Neuronal stem cell (in vitro differentiated cells): ENCODE results near the gene GRM4.

Experiments
- DNase-seq: peaks from one replicate; pipeline ENCODE4 v3.0.0-alpha.2; 2013; ENCODE audit warnings: low spot score
- H2AFZ ChIP-seq: one replicate; pipeline ENCODE4 v1.6.1; 2013; ENCODE audit warnings: mild to moderate bottlenecking, low read length, inconsistent platforms
- H2AK5ac ChIP-seq: 2 replicates; pipeline ENCODE4 v1.6.1; 2013; ENCODE audit warnings: low read depth, mild to moderate bottlenecking, inconsistent platforms, low read length, moderate library complexity, mixed read lengths
- H2BK120ac ChIP-seq: 2 replicates; pipeline ENCODE4 v1.6.1; 2013; ENCODE audit warnings: low read depth, mild to moderate bottlenecking, inconsistent platforms, low read length, moderate library complexity, mixed read lengths
- H2BK12ac ChIP-seq: one replicate; pipeline ENCODE4 v1.6.1; 2013; ENCODE audit warnings: low read length, inconsistent platforms
- H2BK15ac ChIP-seq: 2 replicates; pipeline ENCODE4 v1.6.1; 2013; ENCODE audit warnings: mild to moderate bottlenecking, low read length, inconsistent platforms, mixed read lengths
- H2BK5ac ChIP-seq: one replicate; pipeline ENCODE4 v1.6.1; 2013; ENCODE audit warnings: inconsistent platforms, mild to moderate bottlenecking, low read length, moderate library complexity
- H3K14ac ChIP-seq: one replicate; pipeline ENCODE4 v1.6.1; 2013; ENCODE audit warnings: low read length, inconsistent platforms
- H3K18ac ChIP-seq: 2 replicates; pipeline ENCODE4 v1.6.1; 2013; ENCODE audit warnings: low read length, inconsistent platforms
- H3K23ac ChIP-seq: 2 replicates; pipeline ENCODE4 v1.6.1; 2013; ENCODE audit warnings: low read depth, mild to moderate bottlenecking, mixed read lengths, low read length, inconsistent platforms; ENCODE audit not compliant: poor library complexity
- H3K27ac ChIP-seq: replicated peaks from 3 replicates; pipeline ENCODE4 v1.5.1; 2013; ENCODE audit warnings: low read length, inconsistent platforms
- H3K27me3 ChIP-seq, 3 experiments: 2 replicates each; pipeline ENCODE4 v1.6.1; 2013; ENCODE audit warnings: low read length in 3 of 3, mild to moderate bottlenecking in 2 of 3, inconsistent platforms in 1 of 3, low read depth in 1 of 3, mixed read lengths in 1 of 3, moderate library complexity in 1 of 3; ENCODE audit not compliant: control insufficient read depth in 3 of 3, insufficient read depth in 3 of 3
- H3K36me3 ChIP-seq, 2 donors: replicated peaks in 1 of 2; 2 replicates each; pipeline ENCODE4 v1.6.1; 2013; ENCODE audit warnings: low read length in 2 of 2; ENCODE audit not compliant: control insufficient read depth in 2 of 2, insufficient read depth in 2 of 2
- H3K4ac ChIP-seq: 2 replicates; pipeline ENCODE4 v1.6.1; 2013; ENCODE audit warnings: inconsistent platforms, mild to moderate bottlenecking, low read length, moderate library complexity
- H3K4me1 ChIP-seq, 2 donors: 1 replicate in 1 of 2; 2 replicates in 1 of 2; pipeline ENCODE4 v1.6.1; 2013; ENCODE audit warnings: low read length in 2 of 2, low read depth in 1 of 2; ENCODE audit not compliant: control insufficient read depth in 2 of 2, insufficient read depth in 1 of 2
- H3K4me2 ChIP-seq: one replicate; pipeline ENCODE4 v1.6.1; 2013; ENCODE audit warnings: mild to moderate bottlenecking, low read length, inconsistent platforms; ENCODE audit not compliant: insufficient read depth, poor library complexity, severe bottlenecking
- H3K4me3 ChIP-seq, 2 donors: 2 replicates each; pipeline ENCODE4 v1.5.1; 2013; ENCODE audit warnings: low read length in 2 of 2, mild to moderate bottlenecking in 2 of 2, inconsistent platforms in 1 of 2, moderate library complexity in 1 of 2
- H3K79me1 ChIP-seq: one replicate; pipeline ENCODE4 v1.6.1; 2013; ENCODE audit warnings: low read depth, mild to moderate bottlenecking, inconsistent platforms, low read length, moderate library complexity
- H3K9ac ChIP-seq: one replicate; pipeline ENCODE4 v1.6.1; 2013; ENCODE audit warnings: mild to moderate bottlenecking, low read depth, low read length, inconsistent platforms; ENCODE audit not compliant: poor library complexity
- H3K9me3 ChIP-seq, 2 donors: replicated peaks in 1 of 2; 2 replicates each; pipeline versions ENCODE3 to v1.6.1; 2013; ENCODE audit warnings: low read length in 2 of 2, mild to moderate bottlenecking in 2 of 2, inconsistent platforms in 1 of 2, low read depth in 1 of 2, mixed read lengths in 1 of 2, moderate library complexity in 1 of 2; ENCODE audit not compliant: control insufficient read depth in 2 of 2, insufficient read depth in 1 of 2
- H4K8ac ChIP-seq: one replicate; pipeline ENCODE4 v1.6.1; 2013; ENCODE audit warnings: low read depth, mild to moderate bottlenecking, inconsistent platforms, low read length, moderate library complexity
- H4K91ac ChIP-seq: one replicate; pipeline ENCODE4 v1.6.1; 2013; ENCODE audit warnings: low read length, low read depth, mild to moderate bottlenecking, inconsistent platforms; ENCODE audit not compliant: poor library complexity
- WGBS, 2 donors: extraction: QIAGEN DNeasy Blood & Tissue Kit; methylation state at CpG; one replicate each; pipeline ENCODE4 v1.1.7; 2013; ENCODE audit warnings: missing lambda C conversion rate in 2 of 2, mixed read lengths in 1 of 2; ENCODE audit not compliant: insufficient read length in 2 of 2, insufficient replicate concordance in 1 of 2; ENCODE audit errors: extremely low coverage in 2 of 2; 5-methylcytosine and 5-hydroxymethylcytosine counted together

GRM4 gene

DNA sequence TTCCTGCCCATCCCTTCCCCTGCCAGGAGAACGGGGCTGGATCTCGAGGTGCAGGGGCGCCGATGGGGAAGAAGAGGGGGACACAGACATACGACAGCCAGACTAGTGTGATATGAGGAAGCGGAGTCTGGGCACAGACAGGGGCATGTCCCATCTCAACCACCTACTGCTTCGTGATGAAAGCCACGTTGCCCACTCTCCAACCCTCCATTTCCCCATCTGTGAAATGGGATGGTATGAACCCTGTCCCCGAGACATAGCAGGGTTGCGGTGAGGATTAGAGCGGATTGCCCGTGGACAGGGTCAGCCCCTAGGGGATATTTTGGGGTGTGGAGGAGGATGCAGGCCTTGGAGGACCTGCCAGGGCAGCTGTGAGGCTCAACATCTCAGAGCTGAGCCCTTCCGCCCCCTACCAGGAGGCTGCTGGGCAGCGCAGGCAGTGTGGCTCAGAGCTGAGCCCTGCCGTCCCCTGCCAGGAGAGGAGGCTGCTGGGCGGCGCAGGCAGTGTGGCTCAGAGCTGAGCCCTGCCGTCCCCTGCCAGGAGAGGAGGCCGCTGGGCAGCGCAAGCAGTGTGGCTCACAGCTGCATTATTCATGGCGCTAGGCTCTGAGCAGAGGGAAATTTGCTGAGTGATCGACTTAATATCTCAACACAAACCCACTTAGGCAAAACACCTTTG lies 71.7 kb downstream of the GRM4 start:
- DNase-seq: no peak
- Histone ChIP-seq H3K4ac (no peak overlapping the region), H3K23ac (peak overlapping the region; percentile 56), H2BK120ac (no peak overlapping the region), H2BK15ac (peak overlapping the region; percentile 65), H2BK5ac (no peak overlapping the region), H4K91ac (peak overlapping the region; percentile 2), H3K36me3 (peaks cover 0 to 5% of the 10 kb centered on the region in 2 donors), H2AK5ac (peak overlapping the region; percentile 65), H3K4me2 (no peak overlapping the region), H3K4me1 (peaks cover 0 to 14% of the 10 kb centered on the region in 2 donors), H3K14ac (peak overlapping the region; percentile 25), H3K27ac (no peak overlapping the region), H3K79me1 (peaks cover 5% of the 10 kb centered on the region), H2BK12ac (no peak overlapping the region), H3K27me3 (peaks cover 0 to 12% (median 2%) of the 10 kb centered on the region in 3 experiments), H3K9me3 (peaks cover 0 to 12% of the 10 kb centered on the region in 2 donors), H3K18ac (peak overlapping the region; percentile 49), H4K8ac (no peak overlapping the region), H3K9ac (peak overlapping the region; percentile 53), H2AFZ (no peak overlapping the region), H3K4me3 (no peak overlapping the region)
- WGBS, 2 donors: no CpG with 5 or more reads among the region's 22 CpGs

DNA sequence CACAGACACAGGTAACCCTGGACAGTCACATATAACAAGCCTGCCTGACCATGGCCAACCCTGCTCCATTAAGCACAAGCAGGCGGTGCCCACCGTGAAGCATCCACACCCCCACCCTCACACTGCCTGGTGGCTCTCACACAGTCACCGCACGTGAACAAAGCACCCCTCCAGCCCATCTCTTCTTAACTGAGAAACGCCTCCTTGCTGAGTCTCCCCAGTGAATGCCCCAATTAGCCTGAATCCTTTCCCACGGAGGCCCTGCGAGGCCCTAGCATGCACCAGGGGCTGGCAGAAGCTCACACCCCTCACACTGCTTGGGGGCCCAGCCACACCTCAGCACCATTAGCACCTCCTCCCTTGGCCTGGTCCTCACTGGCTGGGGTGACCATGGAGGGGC lies 72.3 kb downstream of the GRM4 start:
- peaks cover 0 to 12% (median 3%) of the 10 kb centered on the region in 3 experiments for H3K27me3 ChIP-seq
- H3K9me3 ChIP-seq: peaks cover 0 to 12% of the 10 kb centered on the region in 2 donors
- peaks cover 5% of the 10 kb centered on the region for H3K79me1 ChIP-seq
- H2BK15ac ChIP-seq: peak overlapping the region; percentile 65
- no CpG with 5 or more reads among the region's 7 CpGs for WGBS, 2 donors
- H2AFZ ChIP-seq: no peak overlapping the region
- DNase-seq: no peak
- peak overlapping the region; percentile 23 for H3K18ac ChIP-seq
- peak overlapping the region in 1 of 2 donors; percentile 3 for H3K4me3 ChIP-seq
- H4K91ac ChIP-seq: no peak overlapping the region
- peak overlapping the region; percentile 56 for H3K23ac ChIP-seq
- no peak overlapping the region for H2BK120ac ChIP-seq
- H2BK5ac ChIP-seq: no peak overlapping the region
- no peak overlapping the region for H4K8ac ChIP-seq
- H3K9ac ChIP-seq: no peak overlapping the region
- H3K4ac ChIP-seq: no peak overlapping the region
- no peak overlapping the region for H3K14ac ChIP-seq
- peaks cover 0 to 5% of the 10 kb centered on the region in 2 donors for H3K36me3 ChIP-seq
- H2BK12ac ChIP-seq: no peak overlapping the region
- no peak overlapping the region for H3K4me2 ChIP-seq
- peaks cover 0 to 13% of the 10 kb centered on the region in 2 donors for H3K4me1 ChIP-seq
- peak overlapping the region; percentile 65 for H2AK5ac ChIP-seq
- no peak overlapping the region for H3K27ac ChIP-seq

DNA sequence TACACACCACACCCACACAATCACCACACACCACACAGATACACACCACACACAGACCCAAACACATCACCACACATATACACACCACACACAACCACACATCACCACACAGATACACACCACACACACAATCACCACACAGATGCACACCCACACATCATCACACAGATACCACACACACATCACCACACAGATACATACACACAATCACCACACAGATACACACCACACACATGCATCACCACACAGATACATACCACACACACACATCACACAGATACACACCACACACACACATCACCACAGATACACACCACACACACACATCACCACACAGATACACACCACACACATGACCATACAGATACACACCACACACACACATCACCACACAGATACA lies 73.2 kb downstream of the GRM4 start:
- peak overlapping the region in 1 of 2 donors; percentile 62 for H3K4me3 ChIP-seq
- peaks cover 0 to 12% (median 9%) of the 10 kb centered on the region in 3 experiments for H3K27me3 ChIP-seq
- H3K18ac ChIP-seq: no peak overlapping the region
- H3K9me3 ChIP-seq: peaks cover 0 to 12% of the 10 kb centered on the region in 2 donors
- no peak overlapping the region for H2AFZ ChIP-seq
- H2AK5ac ChIP-seq: no peak overlapping the region
- H3K36me3 ChIP-seq: peaks cover 0 to 5% of the 10 kb centered on the region in 2 donors
- peak overlapping the region; percentile 67 for H3K4ac ChIP-seq
- peak overlapping the region; percentile 36 for H3K23ac ChIP-seq
- peaks cover 5% of the 10 kb centered on the region for H3K79me1 ChIP-seq
- no peak overlapping the region for H2BK12ac ChIP-seq
- H2BK120ac ChIP-seq: no peak overlapping the region
- no peak overlapping the region for H3K27ac ChIP-seq
- no peak overlapping the region for H2BK5ac ChIP-seq
- no peak overlapping the region for H4K8ac ChIP-seq
- no peak overlapping the region for H3K14ac ChIP-seq
- DNase-seq: no peak
- no peak overlapping the region for H3K9ac ChIP-seq
- peak overlapping the region; percentile 89 for H4K91ac ChIP-seq
- H3K4me1 ChIP-seq: peaks cover 0 to 15% of the 10 kb centered on the region in 2 donors
- H2BK15ac ChIP-seq: no peak overlapping the region
- no peak overlapping the region for H3K4me2 ChIP-seq

DNA sequence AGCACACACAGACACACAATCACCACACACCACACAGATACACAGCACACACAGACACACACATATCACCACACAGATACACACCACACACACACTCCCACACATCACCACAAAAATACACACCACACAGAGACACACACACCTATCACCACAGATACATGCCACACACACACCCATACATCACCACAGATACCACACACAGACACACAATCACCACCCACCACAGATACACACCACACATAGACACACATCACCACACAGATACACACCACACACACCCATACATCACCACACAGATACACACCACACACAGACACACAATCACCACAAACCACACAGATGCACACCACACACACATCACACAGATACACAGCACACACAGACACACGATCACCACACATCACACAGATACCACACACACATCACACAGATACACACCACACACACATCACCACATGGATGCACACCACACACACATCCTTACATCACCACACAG lies 74.0 kb downstream of the GRM4 start:
- Histone ChIP-seq H3K23ac (peak overlapping the region; percentile 4), H4K91ac (no peak overlapping the region), H3K4me1 (peaks cover 0 to 15% of the 10 kb centered on the region in 2 donors), H3K27me3 (peaks cover 0 to 15% (median 12%) of the 10 kb centered on the region in 3 experiments), H3K4me2 (no peak overlapping the region), H2BK120ac (no peak overlapping the region), H3K9ac (no peak overlapping the region), H3K79me1 (peaks cover 5% of the 10 kb centered on the region), H3K9me3 (peaks cover 0 to 12% of the 10 kb centered on the region in 2 donors), H3K18ac (no peak overlapping the region), H2BK12ac (no peak overlapping the region), H3K4ac (no peak overlapping the region), H4K8ac (no peak overlapping the region), H2AK5ac (no peak overlapping the region), H2BK15ac (no peak overlapping the region), H3K27ac (no peak overlapping the region), H2BK5ac (no peak overlapping the region), H3K4me3 (peak overlapping the region in 1 of 2 donors; percentile 63), H2AFZ (no peak overlapping the region), H3K14ac (peak overlapping the region; percentile 5), H3K36me3 (peaks cover 0 to 5% of the 10 kb centered on the region in 2 donors)
- no peak for DNase-seq
- no CpG with 5 or more reads among the region's 1 CpG for WGBS, 2 donors
